ENCODE data around the gene SLC34A1.

The SLC34A1 gene

GRCh38 chr5:177434942-177435738 lies 50.9 kb downstream of the SLC34A1 start:
- in situ Hi-C loops (cut with MboI; ENCODE audit: low pct_unique_long_range_greater_than_20kb, low sequenced_read_pairs, unreplicated experiment) = no loop called here
- no peak for TF ChIP-seq CTCF (IDR thresholded peaks at IDR 0.05; ENCODE audit: extremely low read depth, insufficient read depth, missing control alignments)
- DNase-seq (ENCODE audit: low spot score) = no peak

- in situ Hi-C loops (cut with MboI; ENCODE audit: low pct_unique_long_range_greater_than_20kb, low sequenced_read_pairs, unreplicated experiment) = no loop called here
- no peak for DNase-seq (ENCODE audit: low spot score)
- TF ChIP-seq CTCF (IDR thresholded peaks at IDR 0.05; ENCODE audit: extremely low read depth, insufficient read depth, missing control alignments) = no peak
Observed at GRCh38 chr5:177435847-177436536, 51.8 kb downstream of the SLC34A1 start.

DNA sequence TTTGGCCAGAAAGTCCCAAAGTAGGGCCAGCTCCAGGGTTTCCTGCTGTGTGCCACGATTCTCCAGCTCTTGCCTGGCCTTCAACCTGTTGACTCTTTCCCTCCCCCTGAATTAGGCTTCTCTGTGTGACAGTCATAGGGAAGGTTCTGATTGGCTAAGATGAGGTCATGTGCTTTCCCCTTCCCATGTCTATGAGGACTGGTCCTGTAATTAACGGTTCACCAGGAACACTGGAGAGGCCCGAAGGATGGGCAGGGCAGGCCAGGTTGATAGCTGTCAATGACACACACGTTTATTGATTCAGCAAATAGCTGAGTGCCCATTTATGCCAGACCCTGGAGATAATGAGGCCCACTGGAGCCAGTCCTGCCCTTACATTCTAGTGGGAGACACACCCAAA lies 53.4 kb downstream of the SLC34A1 start:
- DNase-seq (ENCODE audit: low spot score) = no peak
- TF ChIP-seq CTCF (IDR thresholded peaks at IDR 0.05; ENCODE audit: extremely low read depth, insufficient read depth, missing control alignments) = no peak
- in situ Hi-C loops (cut with MboI; ENCODE audit: low pct_unique_long_range_greater_than_20kb, low sequenced_read_pairs, unreplicated experiment) = no loop called here

DNA sequence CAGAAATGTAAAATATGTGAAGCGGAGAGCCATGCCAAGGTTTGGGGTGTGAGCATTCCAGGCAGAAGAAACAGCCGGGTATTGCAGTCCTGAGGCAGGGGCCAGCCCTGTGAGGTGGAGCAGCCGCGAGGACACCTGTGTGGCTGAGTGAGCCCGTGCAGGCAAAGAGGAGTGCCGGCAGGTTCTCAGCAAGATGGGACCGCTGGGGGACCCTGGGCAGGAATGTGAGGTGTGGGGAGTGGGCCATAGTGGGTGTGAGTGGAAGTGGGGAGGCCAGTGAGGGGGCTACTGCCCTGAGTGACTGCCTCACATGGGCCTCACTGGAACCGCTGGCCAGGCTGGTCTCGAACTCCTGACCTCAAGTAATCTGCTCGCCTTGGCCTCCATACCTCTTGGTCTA lies 54.2 kb downstream of the SLC34A1 start:
- DNase-seq (ENCODE audit: low spot score) = no peak
- in situ Hi-C loops (cut with MboI; ENCODE audit: low pct_unique_long_range_greater_than_20kb, low sequenced_read_pairs, unreplicated experiment) = no loop called here
- TF ChIP-seq CTCF (IDR thresholded peaks at IDR 0.05; ENCODE audit: extremely low read depth, insufficient read depth, missing control alignments) = no peak

DNA sequence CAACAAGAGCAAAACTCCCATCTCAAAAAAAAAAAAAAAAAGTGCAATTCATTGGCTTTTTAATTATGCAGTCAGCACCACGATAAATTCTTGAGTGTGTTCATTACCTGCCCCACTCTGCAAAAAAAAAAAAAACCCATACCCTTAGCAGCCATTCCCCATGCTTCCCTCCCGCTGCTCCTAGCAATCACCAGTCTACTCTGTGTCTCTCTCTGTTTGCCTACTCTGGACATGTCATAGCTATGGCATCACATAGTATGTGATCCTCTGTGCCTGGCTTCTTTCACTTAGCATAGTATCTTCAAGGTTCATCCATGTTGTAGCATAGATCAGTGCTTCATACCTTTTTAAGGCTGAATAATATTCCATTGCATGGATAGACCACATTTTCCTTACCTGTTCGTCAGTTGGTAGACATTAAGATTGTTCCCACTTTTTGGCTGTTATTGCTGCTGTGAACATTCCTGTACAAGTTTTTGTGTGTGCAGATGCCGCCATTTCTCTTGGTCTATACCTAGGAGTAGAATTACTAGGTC lies 55.4 kb downstream of the SLC34A1 start:
- DNase-seq (ENCODE audit: low spot score) = no peak
- in situ Hi-C loops (cut with MboI; ENCODE audit: low pct_unique_long_range_greater_than_20kb, low sequenced_read_pairs, unreplicated experiment) = no loop called here
- no peak for TF ChIP-seq CTCF (IDR thresholded peaks at IDR 0.05; ENCODE audit: extremely low read depth, insufficient read depth, missing control alignments)

DNA sequence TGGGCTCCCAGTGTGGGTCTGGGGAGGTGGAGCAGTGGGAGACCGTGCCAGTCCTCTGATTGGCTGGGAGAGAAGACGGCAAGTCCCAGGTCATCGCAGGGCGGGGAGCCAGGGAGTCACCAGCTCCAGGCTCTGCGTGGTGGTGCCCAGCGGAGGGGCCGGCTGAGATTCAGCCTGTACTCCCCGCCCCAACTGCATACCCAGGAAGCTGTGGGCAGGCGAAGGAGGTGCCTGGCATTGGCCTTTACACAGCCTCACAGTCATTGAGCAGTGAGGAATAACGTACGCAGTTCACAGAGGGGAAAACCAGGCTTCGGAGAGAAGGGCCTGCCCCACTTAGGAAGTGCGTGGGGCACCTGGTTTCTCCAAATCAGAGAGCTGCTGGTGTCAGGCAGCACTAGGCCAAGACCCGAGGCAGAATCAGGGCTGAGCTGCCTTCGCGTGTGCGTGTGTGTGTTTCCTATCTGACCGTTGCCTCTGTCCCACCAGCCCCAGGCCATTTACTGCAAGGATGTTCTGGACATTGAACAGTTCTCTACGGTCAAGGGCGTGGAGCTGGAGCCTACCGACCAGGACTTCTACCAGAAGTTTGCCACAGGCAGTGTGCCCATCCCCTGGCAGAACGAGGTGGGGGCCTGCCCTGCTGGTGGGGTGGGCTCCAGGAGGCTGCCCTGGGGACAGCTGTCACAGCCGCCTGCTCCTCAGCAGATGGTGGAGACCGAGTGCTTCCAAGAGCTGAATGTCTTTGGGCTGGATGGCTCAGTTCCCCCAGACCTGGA lies 56.2 kb downstream of the SLC34A1 start:
- no peak for DNase-seq (ENCODE audit: low spot score)

More for the DNA sequence above, 56.2 kb downstream of the SLC34A1 start:
- no peak for TF ChIP-seq CTCF (IDR thresholded peaks at IDR 0.05; ENCODE audit: extremely low read depth, insufficient read depth, missing control alignments)
- in situ Hi-C loops (cut with MboI; ENCODE audit: low pct_unique_long_range_greater_than_20kb, low sequenced_read_pairs, unreplicated experiment) = no loop called here

Data from GM13977 (cell line).